GM06990 (cell line): Measurements from ENCODE around the gene PEDS1.
"Not testable (repeated sequence)": the region's sequence is repeated elsewhere in the genome, so short reads cannot be mapped to it uniquely, and the experiment has no call there.

Experiments used
- DNase-seq: peaks from one replicate; pipeline ENCODE4 v3.0.0-alpha.2; 2011; ENCODE audit not compliant: insufficient read length; ENCODE audit errors: extremely low read depth
- H3K27me3 ChIP-seq: replicated peaks from 2 replicates; pipeline ENCODE4 v1.6.0; 2011; ENCODE audit warnings: low read length; ENCODE audit not compliant: control insufficient read depth, insufficient read depth
- H3K36me3 ChIP-seq: 2 replicates; pipeline ENCODE4 v1.5.1; 2011; ENCODE audit warnings: low read length; ENCODE audit not compliant: control insufficient read depth, insufficient read depth
- H3K4me3 ChIP-seq: replicated peaks from 2 replicates; pipeline ENCODE4 v1.5.1; 2011; ENCODE audit warnings: low read depth, mild to moderate bottlenecking, control low read depth, low read length
- TF ChIP-seq, protein P1 (sequence below): IDR thresholded peaks from 2 replicates; pipeline ENCODE4 v1.5.1; 2011; ENCODE audit warnings: low read length, control low read depth, mild to moderate bottlenecking, inconsistent platforms; ENCODE audit not compliant: insufficient read depth, poor library complexity, severe bottlenecking

The PEDS1 gene

GRCh38 chr20:50141018-50141675 is 12.4 kb downstream of the PEDS1 start:
- peaks cover 25% of the 10 kb centered on the region for H3K36me3 ChIP-seq
- DNase-seq, result no peak
- no peak overlapping the region for H3K4me3 ChIP-seq
- no peaks in the 10 kb centered on the region for H3K27me3 ChIP-seq
- TF ChIP-seq, protein P1, sequence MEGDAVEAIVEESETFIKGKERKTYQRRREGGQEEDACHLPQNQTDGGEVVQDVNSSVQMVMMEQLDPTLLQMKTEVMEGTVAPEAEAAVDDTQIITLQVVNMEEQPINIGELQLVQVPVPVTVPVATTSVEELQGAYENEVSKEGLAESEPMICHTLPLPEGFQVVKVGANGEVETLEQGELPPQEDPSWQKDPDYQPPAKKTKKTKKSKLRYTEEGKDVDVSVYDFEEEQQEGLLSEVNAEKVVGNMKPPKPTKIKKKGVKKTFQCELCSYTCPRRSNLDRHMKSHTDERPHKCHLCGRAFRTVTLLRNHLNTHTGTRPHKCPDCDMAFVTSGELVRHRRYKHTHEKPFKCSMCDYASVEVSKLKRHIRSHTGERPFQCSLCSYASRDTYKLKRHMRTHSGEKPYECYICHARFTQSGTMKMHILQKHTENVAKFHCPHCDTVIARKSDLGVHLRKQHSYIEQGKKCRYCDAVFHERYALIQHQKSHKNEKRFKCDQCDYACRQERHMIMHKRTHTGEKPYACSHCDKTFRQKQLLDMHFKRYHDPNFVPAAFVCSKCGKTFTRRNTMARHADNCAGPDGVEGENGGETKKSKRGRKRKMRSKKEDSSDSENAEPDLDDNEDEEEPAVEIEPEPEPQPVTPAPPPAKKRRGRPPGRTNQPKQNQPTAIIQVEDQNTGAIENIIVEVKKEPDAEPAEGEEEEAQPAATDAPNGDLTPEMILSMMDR, result no peak

DNA sequence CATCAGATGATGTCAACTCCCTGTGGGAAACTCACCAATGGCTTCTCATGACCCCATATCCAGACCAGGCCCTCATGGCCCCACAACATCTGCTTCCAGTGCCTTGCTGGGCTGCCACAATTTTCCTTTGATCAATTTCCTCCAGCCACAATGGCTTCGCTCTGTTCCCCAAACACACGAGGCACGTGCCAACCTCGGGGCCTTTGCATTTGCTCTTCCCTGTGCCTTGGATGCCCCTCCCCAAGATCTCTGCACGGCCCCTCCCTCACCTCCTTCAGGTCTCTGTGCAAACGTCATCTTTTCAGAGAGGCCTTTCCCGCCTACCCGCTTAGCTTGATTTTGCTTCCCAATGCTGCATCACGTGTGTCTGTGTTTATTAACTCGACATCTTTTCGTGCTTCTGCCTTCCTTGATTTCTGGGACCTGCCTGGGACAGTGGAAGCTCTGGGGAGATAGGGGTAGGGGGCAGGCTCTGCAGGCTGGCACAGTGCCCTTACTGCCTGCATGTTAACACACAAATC is 13.1 kb downstream of the PEDS1 start:
- H3K4me3 ChIP-seq, result no peak overlapping the region
- H3K27me3 ChIP-seq, result no peaks in the 10 kb centered on the region
- peaks cover 25% of the 10 kb centered on the region for H3K36me3 ChIP-seq
- no peak for DNase-seq
- TF ChIP-seq, protein P1, result no peak

DNA sequence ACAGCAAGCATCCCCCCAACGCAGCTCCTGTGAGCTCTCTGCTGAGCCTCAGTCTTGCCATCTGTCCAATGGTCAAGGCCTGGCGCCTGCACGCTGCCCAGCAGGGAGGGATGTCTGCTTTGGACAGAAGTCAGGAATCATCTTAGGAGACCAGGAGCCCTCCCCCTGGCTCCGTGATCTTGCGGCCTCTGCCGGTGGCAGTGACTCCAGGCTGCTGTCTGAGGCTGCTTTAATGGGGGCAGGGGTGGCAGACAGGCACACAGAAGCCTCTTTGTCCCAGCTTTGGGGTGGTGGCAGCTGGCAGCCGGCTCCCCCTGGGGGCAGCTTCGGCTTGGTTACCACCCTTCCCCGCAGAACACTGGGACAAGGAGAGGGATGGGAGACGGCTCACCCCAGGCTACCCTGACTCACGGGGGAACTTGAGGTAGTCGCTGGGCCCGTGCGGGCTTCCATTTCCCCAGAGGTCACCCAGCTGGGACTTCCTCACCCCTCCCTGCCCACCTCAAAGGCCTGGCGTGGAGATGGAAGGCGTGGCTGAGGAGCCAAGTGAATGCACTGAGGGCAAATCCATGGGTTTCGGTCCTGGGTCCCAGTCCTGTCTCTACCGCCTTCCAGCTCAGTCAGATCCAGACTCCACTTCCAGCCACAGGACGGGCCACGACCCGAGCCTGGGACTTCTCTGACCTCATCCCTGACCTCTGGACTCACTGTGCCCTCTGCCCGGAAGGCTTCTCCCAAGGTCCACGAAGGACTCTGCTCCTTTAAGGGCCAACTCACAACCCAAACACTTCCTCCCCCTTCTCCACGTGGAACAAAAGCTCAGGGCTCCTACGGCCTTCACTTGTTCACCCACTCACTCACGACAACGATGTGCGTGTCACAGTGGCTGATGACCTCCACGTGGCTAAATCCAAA is 14.8 kb downstream of the PEDS1 start:
- peaks cover 25% of the 10 kb centered on the region for H3K36me3 ChIP-seq
- TF ChIP-seq, protein P1, result no peak

GRCh38 chr20:50138120-50138478 is 15.4 kb downstream of the PEDS1 start:
- no peaks in the 10 kb centered on the region for H3K27me3 ChIP-seq
- TF ChIP-seq, protein P1, result no peak
- peaks cover 24% of the 10 kb centered on the region for H3K36me3 ChIP-seq
- no peak for DNase-seq
- H3K4me3 ChIP-seq, result no peak overlapping the region

More for the DNA sequence above, 14.8 kb downstream of the PEDS1 start:
- H3K27me3 ChIP-seq, result no peaks in the 10 kb centered on the region
- no peak for DNase-seq
- no peak overlapping the region for H3K4me3 ChIP-seq

- not testable (repeated sequence) for H3K4me3 ChIP-seq, H3K27me3 ChIP-seq, DNase-seq
- H3K36me3 ChIP-seq, result peaks cover 24% of the 10 kb centered on the region
Measured at GRCh38 chr20:50137702-50138101, 15.8 kb downstream of the PEDS1 start.
